GM23248 (cell line): ENCODE data around the gene LRRC2.

Source experiments
- EZH2 ChIP-seq: fragments of 200-600 bp; sonication (generic); IDR thresholded peaks from 2 replicates; pipeline ENCODE4 v1.6.1; 2018; ENCODE audit warnings: antibody characterized with exemption, mild to moderate bottlenecking; ENCODE audit not compliant: insufficient read depth, poor library complexity, severe bottlenecking
- EZH2phosphoT487 ChIP-seq: fragments of 200-600 bp; sonication (generic); IDR thresholded peaks from 2 replicates; pipeline ENCODE4 v1.6.1; 2018; ENCODE audit warnings: antibody characterized with exemption, moderate library complexity, mild to moderate bottlenecking, low read depth; ENCODE audit not compliant: insufficient read depth

DNA sequence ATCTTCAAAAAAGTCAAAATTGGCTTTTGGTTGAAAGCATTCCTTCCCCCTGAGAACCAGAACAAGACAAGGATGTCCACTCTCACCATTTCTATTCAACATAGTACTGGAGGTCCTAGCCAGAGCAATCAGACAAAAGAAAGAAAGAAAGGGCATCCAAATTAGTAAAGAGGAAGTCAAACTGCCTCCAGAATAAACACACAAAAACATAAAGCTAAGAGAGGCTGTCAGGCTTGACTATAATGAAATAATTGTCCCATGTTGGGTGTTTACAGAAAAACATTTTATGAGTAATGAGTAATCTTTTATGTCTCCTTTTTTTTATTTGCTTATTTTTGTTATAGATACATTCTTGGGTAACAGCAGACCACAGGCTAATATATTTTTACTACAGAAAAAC lies 27.9 kb upstream of the LRRC2 start:
- TF ChIP-seq EZH2 (no peak), EZH2phosphoT487 (no peak)
